Measurements from ENCODE around the gene ZMIZ1.

- TF ChIP-seq CTCF (IDR thresholded peaks at IDR 0.05) = no peak
- no peak for TF ChIP-seq POLR2AphosphoS5 (IDR thresholded peaks at IDR 0.05; ENCODE audit: low read depth, low read length)
- TF ChIP-seq REST (IDR thresholded peaks at IDR 0.05; ENCODE audit: insufficient read depth in 1 of 2, low read depth in 2 of 2, low read length in 1 of 2) = no peak
- no peak for TF ChIP-seq SIN3A (IDR thresholded peaks at IDR 0.05; ENCODE audit: borderline replicate concordance, insufficient read depth, low read depth, low read length)
- no peak for TF ChIP-seq TCF7L2 (IDR thresholded peaks at IDR 0.05; ENCODE audit: low read depth, low read length)
Measured at GRCh38 chr10:79166312-79166721, 97.6 kb downstream of the ZMIZ1 start.
